Uterus (tissue), 2 donors: ENCODE results near the gene FXYD6.

Source experiments
- POLR2A ChIP-seq, 2 donors: fragments of 450-650 bp; IDR thresholded peaks; one replicate each; pipeline ENCODE4 v1.6.1; 2016; ENCODE audit warnings: antibody characterized with exemption in 2 of 2, mild to moderate bottlenecking in 1 of 2, moderate library complexity in 1 of 2
- TF ChIP-seq, protein P1 (sequence below), 4 experiments: fragments of 200-600 bp in 2 of 4; fragments of 450-650 bp in 2 of 4; sonication (generic) in 2 of 4; IDR thresholded peaks; one replicate each; pipeline ENCODE4 v1.5.1; 2016 to 2019; ENCODE audit warnings: antibody characterized with exemption in 4 of 4, mild to moderate bottlenecking in 2 of 4, moderate library complexity in 1 of 4

DNA sequence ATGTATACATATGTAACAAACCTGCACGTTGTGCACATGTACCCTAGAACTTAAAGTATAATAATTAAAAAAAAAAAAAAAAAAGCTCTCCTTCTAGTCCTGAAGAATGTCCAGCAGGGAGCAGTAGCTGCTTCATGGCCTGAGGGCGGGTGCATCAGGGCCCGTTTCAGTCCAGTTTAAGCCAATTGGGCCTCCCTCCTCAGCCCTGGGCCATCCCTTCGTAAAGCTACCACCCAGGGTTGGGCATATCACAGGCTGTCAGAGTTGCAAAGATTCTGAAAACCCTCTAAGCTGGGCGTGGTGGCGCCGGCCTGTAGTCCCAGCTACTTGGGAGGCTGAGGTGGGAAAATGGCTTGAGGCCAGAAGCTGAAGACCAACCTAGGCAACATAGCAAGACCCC lies 47.3 kb upstream of the FXYD6 start:
- TF ChIP-seq, protein P1, sequence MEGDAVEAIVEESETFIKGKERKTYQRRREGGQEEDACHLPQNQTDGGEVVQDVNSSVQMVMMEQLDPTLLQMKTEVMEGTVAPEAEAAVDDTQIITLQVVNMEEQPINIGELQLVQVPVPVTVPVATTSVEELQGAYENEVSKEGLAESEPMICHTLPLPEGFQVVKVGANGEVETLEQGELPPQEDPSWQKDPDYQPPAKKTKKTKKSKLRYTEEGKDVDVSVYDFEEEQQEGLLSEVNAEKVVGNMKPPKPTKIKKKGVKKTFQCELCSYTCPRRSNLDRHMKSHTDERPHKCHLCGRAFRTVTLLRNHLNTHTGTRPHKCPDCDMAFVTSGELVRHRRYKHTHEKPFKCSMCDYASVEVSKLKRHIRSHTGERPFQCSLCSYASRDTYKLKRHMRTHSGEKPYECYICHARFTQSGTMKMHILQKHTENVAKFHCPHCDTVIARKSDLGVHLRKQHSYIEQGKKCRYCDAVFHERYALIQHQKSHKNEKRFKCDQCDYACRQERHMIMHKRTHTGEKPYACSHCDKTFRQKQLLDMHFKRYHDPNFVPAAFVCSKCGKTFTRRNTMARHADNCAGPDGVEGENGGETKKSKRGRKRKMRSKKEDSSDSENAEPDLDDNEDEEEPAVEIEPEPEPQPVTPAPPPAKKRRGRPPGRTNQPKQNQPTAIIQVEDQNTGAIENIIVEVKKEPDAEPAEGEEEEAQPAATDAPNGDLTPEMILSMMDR (IDR thresholded peaks at IDR 0.05), result no peak
- no peak for TF ChIP-seq POLR2A (IDR thresholded peaks at IDR 0.05)
